Measurements from ENCODE around the gene PPFIA4.

PPFIA4 gene

DNA sequence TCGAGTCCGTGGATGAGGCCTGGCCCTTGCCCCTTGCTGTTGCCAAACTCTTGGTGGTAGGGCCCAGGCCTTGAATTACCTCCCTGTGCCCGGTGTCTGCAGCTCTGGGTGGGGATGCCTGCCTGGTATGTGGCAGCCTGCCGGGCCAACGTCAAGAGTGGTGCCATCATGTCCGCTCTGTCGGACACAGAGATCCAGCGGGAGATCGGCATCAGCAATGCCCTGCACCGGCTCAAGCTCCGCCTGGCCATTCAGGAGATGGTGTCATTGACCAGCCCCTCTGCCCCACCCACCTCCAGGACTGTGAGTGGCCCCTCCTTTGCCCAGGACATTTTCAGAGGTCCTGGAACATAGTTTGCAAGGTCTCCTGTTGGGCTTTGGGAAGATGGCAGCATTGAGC is 33.8 kb downstream of the PPFIA4 start:
- DNase-seq = no peak

DNA sequence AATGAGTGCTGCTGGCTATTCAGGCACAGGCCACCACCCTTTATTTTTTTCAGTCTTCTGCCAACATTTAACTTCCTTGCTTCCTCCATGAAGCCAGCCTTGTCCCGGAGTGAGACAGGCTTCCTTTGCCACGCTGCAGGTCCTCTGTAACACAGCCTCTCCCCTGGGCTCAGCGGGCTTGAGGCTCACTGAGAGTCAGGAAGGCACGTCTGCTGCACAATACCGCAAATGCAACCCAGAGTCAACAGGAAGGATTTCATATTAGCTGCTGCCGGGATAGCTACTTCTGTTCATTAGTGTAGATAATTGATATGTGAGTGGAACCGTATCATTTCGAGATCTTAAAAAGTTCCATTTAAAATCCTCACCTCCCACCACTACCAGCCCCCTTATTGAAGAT is 37.0 kb downstream of the PPFIA4 start:
- no peak for DNase-seq

DNA sequence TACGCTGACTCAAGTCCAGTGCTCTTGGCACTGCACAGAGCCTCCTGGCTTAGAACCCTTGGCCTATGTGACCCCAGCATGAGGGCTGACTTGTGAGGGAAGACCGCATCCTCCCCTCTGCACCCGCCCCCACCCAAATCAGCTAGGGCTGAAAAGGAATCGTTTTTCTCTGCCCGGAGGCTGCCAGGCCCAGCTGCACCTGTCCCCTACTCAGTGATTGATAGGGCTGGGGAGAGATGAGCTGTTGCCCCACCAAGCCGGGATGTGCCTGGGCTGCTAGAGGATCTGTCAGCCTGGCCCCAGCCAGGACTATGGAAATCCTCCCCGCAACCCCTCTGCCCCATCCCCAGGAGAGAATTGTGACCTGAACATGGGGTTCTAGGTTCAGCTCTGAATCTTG is 38.9 kb downstream of the PPFIA4 start:
- no peak for DNase-seq

DNA sequence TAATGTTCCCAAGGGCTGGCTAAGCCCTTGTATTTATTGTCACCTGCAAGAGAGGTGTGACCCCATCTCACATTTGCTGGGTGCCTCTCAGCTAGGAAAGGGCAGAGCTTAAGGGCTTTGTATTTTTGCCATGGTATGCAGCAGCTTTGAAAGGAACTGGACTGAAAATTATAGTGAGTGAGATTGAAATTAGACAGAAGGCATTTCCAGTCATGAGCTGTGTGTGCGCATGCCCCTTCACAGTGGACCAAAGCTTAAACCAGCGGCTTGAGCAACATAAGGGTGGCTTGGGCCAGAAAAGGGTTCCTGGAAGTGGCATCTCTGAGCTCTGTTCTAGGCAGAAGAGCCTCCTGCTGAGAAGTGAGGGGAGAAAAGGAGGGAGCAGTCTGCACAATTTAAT is 39.7 kb downstream of the PPFIA4 start:
- no peak for DNase-seq

GRCh38 chr1:203066965-203067364 is 40.7 kb downstream of the PPFIA4 start:
- DNase-seq = no peak

DNA sequence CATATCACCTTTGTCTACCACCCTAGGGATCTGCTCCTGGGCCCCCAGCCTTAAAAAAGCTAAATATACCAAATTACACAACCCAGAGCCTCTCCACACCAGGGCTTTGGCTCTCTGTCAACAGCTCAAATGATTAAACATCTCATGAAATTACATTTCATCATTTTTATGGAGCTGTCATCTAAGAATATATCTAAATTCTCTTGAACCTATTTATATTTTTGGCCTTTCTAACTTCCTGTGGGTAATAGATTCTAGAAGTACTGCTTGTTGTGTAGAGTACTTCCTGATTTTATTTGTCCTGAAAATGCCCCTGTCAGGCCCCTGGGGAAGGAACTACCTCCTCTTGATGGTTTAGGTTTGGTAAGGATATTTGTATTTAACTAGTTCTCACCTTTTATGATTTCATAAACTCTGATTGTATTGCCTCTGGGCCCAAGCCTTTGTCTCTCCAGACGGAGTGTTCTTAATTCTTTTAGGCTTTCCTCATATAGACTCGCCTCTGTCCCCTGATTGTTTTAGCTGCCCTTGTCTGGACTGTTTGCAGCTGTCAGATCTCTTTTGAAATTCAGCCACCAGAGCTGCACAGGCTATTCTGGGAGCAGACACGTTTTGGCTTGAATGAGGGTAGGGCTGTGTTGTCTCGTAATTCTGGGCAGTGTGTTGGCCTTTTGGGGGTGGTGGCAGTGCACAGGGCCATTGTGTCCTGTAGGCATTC is 42.9 kb downstream of the PPFIA4 start:
- DNase-seq = no peak

GRCh38 chr1:203072002-203072602 is 45.8 kb downstream of the PPFIA4 start:
- no peak for DNase-seq

GRCh38 chr1:203072911-203073310 is 46.6 kb downstream of the PPFIA4 start:
- DNase-seq = no peak

GRCh38 chr1:203073469-203073868 is 47.2 kb downstream of the PPFIA4 start:
- DNase-seq = no peak

- no peak for DNase-seq
Observed at GRCh38 chr1:203074610-203075009, 48.3 kb downstream of the PPFIA4 start.

DNA sequence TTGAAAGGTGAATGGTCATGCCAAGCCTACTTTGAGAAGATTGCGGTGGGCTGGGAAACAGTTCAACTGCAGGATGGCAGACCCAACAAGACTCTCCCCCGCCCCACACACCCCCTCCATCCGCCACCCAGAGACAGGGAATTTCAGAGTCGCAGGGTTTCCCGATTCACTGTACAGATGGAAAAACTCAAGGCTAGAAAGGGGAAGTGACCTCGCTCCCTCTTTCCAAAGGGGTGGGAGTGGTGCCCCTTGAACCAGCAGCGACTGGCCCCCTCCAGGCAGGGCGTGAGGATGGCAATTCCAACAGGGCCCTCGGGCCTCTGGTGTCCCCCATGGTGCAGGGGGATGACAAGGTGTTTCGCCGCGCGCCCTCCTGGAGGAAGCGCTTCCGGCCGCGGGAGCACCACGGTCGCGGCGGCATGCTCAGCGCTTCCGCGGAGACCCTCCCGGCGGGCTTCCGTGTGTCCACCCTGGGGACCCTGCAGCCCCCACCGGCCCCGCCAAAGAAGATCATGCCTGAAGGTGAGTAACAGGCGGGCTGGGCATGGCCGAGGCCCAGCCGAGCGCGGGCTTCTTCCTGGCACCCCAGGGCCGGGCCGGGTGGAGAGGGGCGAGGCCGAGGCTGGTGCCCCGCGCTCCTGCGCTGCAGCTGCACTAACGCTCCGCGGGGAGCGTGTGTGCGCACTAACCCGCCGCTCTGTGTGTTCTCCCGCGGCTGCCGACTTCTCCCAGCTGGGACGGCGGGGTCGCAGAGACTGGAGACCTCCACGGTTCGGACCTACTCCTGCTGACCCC is 49.1 kb downstream of the PPFIA4 start:
- DNase-seq = peak in 1 of 5 experiments; percentile 21

- no peak for DNase-seq
Observed at GRCh38 chr1:203076031-203076511, 49.8 kb downstream of the PPFIA4 start.

GRCh38 chr1:203077367-203077766 is 51.1 kb downstream of the PPFIA4 start:
- no peak for DNase-seq

DNA sequence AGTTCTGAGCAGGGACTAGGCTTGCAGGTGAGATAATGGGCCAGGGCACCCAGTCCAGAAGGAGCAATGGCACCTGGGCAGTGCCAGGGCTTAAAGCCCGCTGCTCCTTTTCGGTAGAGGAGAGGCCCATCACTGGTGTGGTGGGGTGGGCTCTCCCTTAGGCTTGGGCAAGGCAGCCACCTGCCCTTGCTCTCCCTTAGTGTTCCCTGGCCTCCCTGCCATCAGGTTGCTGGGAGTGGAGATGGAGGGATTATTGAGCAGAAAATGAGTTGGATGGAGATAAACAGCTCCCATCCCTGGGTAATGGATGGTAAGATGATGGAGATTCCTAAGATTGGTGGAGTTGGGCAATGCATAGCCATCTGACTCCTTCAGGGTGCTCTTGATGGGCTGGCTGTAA is 51.7 kb downstream of the PPFIA4 start:
- DNase-seq = no peak

- no peak for DNase-seq
Observed at GRCh38 chr1:203078478-203078877, 52.2 kb downstream of the PPFIA4 start.

DNA sequence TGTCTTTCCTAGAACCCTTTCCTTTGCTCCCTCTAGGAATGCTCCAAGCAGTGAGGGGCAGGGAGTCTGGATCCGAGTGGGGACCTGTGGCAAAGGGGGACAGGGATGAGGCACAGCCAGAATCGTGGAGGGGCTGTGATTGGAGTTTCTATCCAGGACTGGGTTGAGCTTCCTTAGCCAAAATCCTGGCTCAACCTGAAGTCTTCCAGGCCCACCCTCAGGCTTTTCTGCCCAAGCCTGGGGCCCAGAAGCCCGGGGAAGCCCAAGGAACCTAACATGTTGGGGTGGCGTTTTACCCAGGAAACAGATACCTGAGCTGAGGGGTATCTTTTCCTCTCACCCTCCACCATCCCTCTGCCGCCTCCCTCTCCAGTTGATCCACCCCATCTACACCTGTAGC is 54.2 kb downstream of the PPFIA4 start:
- no peak for DNase-seq

- DNase-seq = no peak
Observed at GRCh38 chr1:203081465-203082230, 55.4 kb downstream of the PPFIA4 start.

DNA sequence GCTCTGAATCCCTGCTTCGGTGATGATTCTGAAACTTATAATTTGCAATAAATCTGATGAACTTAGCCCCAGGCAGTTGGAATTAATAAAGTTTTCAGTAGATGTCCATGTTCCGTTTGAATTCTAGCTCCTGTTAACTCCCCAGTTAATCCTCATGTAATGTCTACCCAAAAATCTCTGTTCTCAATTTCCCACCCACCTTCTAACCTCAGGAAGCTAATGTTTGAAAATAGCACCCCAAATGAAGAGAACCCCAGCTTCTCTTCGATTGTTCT is 55.9 kb downstream of the PPFIA4 start:
- DNase-seq = no peak

DNA sequence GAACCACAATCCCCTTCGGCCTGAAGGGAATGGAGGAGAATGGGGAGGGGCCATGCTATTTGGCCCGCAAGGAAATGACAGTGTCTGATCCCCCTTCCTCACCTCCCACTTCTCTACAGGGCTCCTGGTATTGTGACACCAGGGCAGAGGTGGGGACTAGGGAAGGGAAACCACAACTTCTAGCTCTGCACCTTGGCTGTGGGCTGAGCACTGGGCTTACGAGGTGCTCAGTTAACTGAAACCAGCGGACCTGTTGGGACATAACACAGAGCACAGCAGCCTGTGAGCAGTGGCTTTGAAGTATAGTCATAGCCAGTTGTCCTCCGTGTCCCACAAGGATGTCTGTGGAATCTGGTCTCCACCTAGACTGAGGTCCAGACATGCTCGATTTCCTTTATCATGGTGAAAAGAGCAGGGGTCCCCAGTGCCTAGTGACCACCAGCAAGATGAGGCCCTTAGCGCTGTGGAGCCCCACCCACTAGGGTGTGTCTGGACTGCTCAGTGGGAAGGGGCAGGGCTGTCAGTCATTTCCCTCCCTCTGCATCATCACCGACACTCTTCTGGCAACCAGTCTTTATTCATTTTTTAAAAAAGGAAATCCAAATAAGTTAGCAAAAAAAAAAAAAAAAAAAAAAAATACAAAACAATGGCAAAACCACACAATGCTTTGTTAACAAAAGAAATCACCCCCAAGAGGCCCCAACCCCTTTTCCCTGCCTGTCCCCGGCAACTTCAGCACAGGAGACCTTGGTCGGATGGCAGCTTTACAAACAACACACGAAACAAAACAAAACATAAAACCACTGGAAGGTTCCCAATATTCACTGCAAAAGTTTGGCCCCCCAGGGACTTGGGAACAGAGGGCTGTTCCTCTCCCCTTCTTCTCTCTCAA is 56.5 kb downstream of the PPFIA4 start:
- DNase-seq = no peak

- no peak for DNase-seq
Observed at GRCh38 chr1:203083463-203083921, 57.2 kb downstream of the PPFIA4 start.

GRCh38 chr1:203084588-203085527 is 58.6 kb downstream of the PPFIA4 start:
- DNase-seq = peak in 1 of 5 experiments; percentile 28

Data from T-helper 2 cell (primary cell).